GM19372 (cell line): ENCODE data around the gene EFCAB6.

Experiments
- ATAC-seq: cut with Tn5 transposase; IDR thresholded peaks from one replicate; pipeline ENCODE4 v1.9.1; 2021; ENCODE audit warnings: mild to moderate bottlenecking, low read depth, moderate library complexity; ENCODE audit not compliant: unreplicated experiment

Gene EFCAB6

DNA sequence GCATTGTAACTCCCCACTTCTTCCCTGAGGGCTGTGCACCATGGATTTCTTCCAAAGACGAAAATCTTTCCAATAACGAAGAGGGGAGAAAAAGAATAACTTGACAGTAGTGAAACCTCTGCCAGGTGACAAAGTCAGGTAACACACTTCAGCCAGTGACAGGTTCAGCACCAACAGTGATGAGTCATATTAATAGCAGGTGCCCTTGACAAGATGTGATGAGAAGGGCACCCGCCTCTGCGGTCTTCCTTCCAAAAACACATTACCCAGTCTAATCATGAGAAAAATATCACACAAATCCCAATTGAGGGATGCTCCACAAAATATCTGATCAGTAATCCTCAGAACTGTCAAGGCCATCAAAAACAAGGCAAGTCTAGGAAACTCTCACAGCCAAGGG lies 157.8 kb downstream of the EFCAB6 start:
- ATAC-seq = no peak

DNA sequence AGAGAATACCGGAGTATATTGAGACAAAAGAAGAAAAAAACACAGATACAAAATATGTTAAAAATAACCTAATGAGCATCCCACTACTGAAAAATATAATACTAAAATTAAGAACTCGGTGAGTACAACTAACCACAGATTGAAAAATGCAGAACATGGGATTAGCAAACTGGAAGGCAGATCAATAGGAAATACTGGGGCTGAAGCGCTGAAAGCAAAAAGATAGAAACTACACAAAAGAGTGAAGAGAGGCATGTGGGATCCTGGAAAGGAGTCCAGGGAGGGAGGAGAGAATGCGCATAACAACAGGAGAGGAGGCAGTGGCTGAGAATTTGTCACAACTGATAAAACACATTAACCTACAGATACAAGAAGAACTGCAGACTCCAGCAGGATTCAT lies 159.3 kb downstream of the EFCAB6 start:
- no peak for ATAC-seq

DNA sequence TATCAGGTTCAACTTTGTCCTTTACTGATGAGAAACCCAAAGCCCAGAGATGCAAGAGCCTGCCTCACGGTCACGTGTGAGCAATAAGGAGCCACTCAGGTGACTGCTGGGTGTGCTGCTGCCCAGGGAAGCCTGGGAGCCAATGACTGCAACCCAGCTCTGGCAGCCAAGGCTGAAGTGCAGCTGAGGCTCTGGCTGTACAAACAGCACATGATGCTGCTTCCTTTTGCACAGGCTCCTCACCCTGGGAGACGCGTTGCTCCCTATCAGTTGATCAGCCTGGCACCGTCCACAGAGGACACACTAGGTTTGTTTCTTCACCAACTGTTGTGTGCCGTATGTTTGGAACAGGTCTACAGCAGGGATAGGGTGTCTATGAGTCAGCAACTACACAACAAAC lies 168.7 kb downstream of the EFCAB6 start:
- ATAC-seq = no peak

DNA sequence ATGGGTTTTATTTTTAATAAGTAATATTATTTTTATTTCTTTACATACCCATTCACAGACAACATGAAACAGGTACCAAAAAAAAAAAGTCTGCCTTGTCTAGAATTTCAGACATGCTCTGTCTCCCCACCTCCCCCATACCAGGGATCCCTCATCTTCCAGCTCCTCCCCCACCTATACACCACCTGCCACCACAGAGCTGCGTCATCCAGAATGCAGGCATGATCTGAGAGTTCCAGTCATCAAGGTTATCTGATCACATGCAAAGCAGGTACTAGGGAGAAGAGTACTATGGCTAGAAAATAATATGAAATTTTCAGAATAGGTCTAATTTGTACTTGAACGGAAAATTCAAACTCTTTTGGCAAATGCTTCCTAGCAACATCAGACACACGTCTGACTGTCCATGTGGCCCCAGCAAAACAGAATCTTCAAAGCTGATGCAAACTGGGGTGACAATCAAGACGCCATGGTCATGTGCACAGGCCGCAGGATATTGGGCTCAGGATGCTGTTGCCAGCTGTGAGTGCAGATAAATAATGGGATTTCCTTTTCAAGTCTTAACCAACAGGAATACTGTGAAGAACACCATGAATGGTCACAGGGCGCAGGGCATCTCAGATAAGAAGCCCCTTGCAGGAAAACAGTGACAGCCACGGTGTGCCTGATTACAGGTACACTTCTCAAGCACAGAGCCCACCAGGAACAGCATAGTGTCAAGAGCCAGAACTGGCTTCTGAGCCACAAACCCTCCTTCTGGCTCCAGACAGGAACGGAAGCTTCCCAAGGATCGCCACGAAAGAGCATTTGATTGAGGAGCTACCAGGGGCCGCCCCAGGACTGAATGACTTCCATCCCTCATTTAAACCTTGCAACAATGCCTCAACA lies 169.5 kb downstream of the EFCAB6 start:
- ATAC-seq = no peak

DNA sequence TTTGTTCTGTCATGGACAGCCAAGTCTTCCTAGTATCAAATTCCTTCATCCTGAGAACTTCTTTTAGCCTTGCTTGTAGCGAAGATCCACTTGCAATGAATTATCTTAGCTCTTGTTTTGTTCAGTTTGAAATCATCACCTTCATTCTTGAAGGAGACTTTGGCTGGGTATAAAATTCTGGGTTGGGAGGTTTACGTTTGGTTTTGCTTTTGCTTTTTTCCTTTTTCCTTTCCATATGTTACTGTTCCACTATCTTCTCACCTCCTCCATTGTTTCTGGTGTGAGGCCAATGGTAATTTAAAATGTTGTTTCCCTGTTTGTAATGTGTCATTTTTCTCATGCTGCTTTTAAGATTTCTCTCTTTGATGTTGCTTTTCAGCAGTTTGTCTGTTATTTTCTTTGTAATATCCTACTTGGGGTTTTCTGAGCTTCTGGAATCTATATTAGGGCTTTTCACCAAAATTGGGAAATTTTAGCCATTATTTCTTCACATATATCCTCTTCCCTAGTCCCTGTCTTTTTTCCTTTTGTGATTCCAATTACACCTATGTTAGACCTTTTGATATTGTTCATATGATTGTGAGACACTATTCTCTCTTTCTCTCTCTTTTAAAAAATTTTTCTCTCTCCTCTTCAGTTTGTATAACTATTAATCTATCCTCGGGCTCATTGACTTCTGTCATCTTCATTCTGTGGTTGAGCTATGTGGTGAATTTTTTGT lies 172.7 kb downstream of the EFCAB6 start:
- ATAC-seq = no peak

DNA sequence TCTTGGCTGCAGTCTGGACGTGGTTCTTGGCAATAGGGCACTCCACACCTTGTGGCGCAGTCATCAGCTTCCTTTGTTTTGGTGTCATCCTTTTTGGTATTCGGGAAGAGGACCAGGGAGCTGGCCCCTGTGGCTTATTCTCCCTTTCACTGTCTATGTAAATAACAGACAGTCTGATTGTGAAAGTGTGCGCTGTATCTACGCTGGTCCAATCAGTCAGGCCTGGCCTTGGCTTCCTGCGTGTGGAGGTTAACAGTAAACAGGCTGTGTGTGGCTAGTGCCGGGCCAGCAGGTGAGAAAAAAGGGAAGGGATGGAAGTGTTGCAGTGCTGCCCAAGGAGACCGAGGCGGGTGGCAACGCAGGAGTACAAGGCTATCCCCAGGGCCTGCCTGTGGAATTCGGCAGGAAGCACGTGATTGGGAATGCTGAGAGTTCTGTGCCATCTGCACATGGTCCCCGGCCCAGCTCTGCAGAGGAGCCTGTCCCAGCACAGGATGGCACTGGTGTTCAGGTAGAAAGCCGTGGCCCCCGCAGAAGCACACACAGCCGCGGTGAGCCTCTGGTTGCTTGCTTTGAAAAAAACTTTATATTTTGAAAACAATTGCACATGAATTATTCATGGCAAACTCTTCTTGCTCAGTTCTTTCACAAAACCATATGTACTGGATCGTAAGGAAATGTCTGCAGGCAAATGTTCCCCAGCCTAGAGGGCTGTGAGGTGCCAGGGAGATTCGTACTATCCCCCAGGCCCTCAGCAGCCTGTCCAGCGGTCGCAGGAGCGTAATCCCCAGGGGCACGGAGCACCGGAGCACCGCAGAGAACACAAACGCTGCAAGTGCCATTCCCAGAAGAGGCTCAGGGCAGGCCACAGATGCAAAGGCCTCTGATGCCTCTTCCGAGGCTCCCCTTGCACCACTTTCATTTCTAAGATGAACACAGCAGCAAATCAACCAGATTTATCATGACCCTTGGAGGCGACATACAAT lies 174.5 kb downstream of the EFCAB6 start:
- ATAC-seq = no peak

DNA sequence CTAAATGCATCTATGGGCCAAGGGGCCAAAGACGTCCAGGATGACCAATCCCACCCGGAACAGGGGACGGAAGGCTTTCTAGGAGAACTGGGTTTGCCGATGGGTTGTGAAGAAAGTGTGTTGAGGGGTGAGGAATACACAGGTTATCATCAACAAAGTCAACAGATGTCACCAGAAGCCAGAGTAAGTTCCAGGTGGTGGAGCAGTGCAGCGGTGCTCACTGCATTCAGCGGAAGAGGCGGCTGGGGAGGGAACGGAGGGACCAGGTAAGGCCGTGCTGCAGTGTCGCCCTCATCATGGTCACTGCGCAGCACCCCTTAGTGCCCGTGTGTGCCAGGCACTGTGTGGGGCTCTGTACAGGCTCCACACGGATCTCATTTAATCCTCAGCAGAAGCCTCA lies 176.0 kb downstream of the EFCAB6 start:
- no peak for ATAC-seq

DNA sequence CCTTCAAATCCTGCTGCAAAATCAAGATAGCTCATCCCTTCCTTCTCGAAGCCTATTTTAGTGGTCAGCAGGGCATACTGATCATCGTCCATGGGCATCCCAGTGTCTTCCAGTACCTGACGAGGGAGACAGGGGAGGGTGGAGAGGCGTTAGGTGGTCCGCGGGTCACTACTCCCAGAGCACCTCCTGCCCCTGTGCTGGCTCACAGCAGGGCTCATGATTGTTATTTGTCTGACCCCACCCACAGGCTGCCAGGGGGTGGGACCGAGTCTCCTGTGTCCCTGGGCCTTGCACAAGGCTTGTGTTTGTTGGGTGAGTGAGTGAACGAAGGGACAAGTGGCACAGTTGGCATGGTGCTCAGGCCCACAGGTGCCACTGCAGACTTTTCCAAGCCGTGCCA lies 177.0 kb downstream of the EFCAB6 start:
- no peak for ATAC-seq

DNA sequence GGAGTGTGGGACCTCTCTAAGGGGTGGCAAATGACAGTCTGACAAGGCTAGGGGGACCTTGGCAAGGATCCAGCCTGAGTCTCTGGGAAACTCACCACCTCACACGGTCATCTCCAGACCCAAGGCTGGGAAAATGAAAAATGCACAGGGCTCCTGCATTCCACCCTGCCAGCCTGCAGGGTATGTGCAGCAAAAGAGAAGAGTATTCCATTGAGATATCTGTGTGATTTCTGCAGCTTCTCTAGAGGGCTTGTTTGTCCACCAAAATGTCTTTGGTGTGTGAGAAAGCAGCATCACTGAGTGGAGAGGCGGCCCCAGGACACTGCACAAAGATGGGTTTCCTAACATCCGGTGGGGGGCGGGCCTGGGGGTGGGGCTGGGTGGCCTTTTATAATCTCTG lies 177.8 kb downstream of the EFCAB6 start:
- ATAC-seq = no peak

DNA sequence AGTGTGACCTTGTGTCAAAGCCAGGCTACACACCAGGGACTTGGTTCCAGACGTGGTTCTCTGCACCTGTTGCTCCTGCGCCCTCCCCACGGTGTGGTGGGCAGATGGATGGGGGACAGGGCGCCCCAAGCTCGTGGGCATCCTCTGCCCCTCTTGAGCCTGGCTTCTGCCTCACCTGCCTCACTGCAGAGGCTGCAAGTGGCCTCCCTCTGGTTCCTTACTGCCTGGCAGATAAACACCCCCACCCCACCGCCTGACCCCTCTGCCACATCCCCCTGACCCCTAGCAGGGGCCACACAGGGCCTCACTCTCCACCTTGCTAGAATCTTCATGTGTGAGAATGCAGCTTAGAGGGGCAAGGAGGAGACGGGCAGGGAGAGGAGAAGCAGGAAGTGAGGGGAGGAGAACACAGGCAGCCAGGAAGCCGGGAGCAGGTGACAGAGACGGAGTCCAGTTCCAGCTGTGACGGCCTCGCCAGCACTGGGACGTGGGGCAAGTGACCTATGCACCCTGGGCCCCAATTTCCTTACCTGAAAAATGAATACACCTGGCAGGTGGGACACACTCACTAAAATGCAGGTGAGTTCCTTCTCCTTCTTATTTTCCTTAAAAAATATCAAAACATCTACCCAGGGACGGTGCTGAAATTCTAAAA lies 178.3 kb downstream of the EFCAB6 start:
- ATAC-seq = no peak

DNA sequence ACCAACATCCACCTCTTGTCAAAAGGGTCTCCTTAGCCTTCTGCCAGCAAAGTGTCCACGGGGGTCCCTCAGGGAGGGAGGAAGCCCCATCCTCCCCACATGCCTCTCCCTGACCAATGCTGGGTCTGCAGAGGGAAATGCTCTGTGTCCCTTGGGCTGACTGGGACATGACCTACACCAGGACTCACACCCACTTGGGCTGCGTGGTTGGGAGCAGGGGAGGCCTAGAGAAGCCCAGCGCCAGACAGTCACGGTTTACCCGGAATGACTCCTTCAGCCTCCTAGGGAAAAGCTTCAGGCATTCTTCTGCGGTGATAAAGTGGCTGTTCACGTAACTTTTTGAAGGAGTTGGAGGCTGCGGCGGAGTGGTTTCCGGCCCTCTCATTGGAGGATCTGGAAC lies 180.3 kb downstream of the EFCAB6 start:
- no peak for ATAC-seq

DNA sequence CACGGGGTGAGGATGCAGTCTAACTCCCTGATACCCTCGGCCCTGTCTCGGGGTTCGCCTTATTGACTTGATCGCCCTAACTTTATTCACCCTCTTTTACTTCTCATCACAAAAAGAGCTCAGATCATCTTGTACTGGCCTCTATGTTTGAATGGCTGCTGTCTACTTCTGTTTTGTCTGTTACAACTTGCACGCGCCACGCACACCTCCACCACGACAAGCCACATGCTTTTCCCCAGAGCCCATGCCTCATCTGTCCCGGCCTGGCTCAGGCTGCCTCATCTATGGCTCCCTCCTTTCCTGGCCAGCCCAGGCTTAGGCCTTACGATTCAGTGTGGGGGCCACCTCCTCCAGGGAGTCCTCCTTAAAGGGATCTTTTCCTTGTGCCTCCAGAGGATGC lies 180.9 kb downstream of the EFCAB6 start:
- ATAC-seq = no peak

DNA sequence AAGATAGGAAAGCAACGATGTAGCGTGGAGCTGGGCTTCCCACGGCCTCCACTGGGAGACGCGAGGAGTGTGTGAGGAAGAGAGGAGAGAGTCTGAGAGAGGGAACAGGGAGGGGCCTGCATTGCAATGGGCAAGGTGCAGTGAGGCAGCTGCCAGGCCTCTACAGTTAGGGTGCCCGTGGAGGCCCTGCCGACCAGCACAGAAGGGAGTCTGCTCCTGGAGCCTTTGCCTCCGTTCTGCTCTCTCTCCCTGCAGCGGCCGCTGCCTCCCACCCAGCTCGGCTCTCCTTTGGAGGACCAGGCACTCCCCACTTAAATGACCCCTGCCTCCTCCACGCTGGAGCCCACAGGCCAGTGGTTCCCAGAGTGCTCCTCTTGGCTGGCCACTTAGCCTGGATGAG lies 181.7 kb downstream of the EFCAB6 start:
- no peak for ATAC-seq

DNA sequence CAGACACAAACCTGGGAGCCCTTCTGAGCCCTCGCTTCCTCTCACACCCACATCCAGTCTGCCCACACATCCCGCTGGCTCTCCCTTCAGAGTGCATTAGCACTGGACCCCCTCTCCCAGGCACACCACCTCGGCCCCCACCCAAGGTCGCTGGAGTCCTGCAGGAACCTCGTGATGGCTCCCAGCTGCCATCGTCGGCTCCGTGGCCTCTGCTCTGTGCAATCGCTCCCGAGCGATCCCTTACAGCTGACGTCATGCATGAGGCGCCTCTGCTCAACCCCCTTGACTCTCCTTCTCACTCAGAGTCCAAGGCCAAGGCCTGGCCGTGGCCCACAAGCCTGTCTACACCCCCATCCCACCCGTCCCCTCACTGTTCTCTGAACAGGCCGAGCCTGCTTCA lies 183.9 kb downstream of the EFCAB6 start:
- ATAC-seq = no peak

DNA sequence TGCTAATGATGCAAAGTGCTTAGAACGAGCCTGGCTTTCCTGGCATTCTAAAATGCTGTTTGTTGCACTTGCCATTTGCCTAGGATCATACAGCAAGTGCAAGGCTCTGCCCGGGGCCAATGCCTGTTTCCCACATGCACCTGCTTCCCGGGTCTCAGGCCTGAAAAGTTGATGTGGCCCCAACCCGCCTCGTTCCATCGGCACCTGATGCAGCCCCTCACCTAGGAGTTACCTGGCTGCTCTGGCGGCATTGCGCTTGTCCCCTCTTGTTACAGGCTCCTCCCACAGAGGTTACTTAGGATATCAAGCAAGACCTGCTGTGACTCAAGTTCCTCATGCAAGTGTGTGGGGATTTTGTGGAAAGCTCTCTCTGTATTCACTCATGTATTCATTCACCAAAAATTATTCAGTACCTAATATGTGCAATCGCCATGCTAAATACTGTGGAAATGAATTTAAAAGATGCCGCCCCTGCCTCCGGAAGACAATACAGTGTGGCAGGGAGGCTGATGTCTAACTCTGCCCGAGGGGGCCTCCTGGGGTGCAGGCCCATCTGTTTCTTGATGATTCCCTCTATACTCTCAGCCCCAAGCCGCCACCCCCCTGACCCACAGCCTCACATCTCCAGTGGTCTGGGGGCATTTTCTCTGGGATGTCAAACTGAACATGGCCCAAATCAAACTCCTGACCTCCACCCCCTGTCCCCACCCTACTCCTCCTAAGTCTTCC lies 184.5 kb downstream of the EFCAB6 start:
- no peak for ATAC-seq

DNA sequence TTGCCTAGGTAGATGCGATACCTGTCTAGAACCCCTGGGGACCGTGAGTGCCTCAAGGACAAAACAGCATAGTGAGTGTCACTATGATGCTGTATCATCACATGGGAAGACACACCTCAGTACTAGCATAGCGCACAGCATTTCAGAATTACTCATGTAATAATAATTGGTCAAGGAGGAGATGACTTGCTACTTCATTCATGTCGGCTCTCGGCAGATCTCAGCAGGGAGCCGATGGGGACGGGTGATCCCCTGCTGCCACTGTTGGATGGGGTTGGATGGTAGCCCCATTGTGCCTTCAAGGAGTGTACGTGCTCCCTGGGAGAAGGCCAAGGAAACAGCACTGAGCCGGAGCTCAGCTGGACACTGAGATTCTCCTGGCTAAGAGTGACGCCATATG lies 186.9 kb downstream of the EFCAB6 start:
- no peak for ATAC-seq

DNA sequence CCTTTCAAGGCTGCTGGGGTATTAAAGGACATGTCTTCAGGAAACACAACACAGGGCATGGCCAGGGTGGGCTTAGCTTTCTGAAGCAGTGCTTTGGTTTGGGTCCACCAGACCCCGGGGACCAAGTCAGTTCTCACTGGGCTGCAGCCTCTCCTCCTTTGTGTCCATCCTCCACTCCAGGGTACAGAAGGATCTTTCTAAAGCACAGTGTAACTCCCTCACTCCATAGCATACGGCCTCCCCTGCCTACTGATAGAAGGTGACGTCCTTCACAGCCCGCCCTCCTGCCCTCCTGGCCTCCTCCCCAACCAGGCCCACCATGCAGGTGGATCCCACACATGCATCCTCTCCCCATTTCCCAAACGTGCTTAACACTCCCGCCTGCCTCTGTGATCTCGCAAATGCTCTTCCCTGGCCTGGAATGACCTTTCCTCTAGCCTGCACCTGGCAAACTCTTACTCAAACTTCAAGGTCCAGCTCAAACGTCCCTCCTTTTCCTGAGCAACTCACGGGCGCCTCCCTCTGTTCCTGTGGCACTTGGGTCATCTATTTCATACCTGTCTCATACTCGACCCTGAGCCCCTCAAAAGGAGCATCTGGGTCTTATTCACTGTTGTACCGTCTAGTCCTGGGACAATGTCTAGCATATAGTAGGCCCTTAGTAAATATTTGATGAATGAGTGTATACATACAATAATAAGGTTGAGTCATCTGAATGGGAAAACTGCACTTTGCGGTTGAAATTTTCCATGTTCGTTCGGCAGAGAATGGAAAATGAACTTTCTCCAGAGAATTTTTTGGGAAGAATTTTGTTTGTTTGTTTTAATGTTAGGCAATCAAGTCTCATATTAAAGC lies 187.7 kb downstream of the EFCAB6 start:
- no peak for ATAC-seq

DNA sequence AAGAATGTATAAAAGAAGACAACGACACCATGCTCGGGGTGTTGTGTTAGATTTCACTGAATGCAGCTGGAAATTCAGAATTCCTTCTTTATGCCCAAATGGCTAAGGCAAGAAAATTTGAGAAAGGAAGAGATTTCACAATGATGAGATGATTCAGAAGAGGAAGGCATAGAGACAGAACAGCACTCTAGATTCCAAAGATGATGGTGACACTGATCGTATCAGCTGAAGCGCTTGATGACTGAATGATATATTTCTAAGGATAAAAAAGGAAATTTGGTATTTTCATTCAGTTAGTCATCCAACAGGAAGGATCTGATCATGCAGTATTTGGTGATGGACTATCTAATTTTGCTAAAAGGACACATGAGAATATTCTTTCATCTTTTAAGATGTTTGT lies 189.2 kb downstream of the EFCAB6 start:
- no peak for ATAC-seq

DNA sequence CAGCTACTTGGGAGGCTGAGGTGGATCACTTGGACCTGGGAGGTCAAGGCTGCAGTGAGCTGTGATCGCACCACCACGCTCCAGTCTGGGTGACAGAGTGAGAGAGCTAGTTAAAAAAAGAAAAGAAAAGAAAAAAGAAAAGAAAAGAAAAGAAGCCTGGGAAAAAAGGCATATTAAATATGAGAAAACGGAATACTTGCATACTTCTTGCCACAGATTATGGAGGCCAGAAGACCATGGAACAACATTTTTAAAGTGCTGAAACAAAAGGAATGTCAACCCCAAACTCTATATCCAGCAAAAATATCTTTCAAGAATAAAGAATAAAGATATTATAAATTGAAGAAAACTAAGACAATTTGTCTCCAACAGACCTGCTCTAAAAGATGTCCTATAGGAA lies 191.9 kb downstream of the EFCAB6 start:
- ATAC-seq = no peak
